Stimulated activated CD4-positive, alpha-beta T cell treated with anti-CD3 and anti-CD28 coated beads, TNF-alpha, amount 100 ng/mL, for 4 hours (primary cell): ENCODE results near the gene RAB24.
"Not testable (repeated sequence)": the region's sequence is repeated elsewhere in the genome, so short reads cannot be mapped to it uniquely, and the experiment has no call there.

Experiments
- DNase-seq, 3 experiments: peaks; one replicate each; pipeline ENCODE4 v3.0.0-alpha.2; 2020; ENCODE audit warnings: low read depth in 3 of 3

RAB24 gene

DNA sequence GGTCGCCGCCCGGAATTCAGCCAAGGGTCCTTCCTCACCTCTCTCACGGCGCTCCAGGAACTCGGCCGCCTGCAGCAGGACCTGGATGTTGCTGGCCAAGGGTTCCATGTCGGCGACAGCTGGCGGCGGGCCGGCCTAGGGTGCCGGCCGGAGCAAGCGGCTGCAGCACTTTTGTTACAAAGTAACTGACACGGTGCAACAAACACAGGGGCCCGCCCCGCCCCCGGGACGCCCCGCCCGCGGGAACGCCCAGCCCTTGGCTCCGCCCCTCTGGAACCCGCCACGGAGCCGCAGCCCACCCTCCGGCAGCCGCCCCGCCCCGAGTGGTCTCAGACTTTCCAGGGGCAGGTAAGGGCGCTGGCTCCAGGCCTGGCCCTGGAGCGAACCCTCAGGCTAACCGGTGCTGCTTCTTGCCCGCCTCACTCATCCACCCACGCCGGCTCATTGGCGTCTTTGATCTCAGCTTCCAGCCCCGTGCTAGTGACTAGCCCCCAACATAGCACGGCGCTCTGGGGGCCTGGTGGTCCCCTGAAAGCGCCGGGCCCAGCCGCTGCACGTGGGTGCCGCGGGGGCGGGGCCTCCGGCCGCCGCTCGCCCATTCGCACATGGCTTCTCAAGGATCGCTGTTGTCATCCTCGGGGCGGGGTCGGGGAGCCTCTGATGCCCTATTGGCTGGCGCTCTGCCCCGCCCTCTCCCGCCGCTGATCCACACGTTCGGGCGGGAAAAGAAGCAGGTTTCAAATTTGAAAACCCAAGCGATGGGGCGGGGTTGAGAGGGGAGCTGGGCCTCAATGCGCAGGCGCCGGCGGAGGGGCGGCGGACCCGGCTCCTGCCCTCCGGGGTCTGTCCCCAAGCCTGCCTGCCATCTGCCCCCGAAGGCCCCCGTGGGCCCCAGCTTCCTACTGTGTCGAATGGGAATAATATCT is 8.5 kb upstream of the RAB24 start, which contains the start of gene MXD3:
Gene MXD3 (minus strand): TSS at position 176 of the 926 bp plus-strand sequence. CDS start 68 bp downstream, at position 108.
- peak; percentile 84 to 92 (median 88) for DNase-seq

DNA sequence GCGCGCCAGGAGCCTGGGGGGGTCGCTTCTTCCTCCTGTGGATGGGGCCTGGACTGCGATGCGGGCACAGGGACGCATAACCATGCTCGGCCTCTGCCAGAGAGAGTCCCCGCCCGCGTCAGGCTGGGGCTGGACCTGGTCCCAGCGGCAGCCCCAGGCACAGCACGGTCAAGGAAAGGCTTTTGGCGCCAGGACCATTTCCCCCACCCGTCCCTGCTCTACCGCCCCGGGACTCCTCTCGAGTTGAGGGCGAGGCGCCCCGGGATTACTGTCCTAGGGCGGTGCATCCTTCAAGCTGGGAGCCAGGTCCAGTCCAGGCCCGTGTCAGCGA is 7.8 kb upstream of the RAB24 start:
- no peak for DNase-seq

DNA sequence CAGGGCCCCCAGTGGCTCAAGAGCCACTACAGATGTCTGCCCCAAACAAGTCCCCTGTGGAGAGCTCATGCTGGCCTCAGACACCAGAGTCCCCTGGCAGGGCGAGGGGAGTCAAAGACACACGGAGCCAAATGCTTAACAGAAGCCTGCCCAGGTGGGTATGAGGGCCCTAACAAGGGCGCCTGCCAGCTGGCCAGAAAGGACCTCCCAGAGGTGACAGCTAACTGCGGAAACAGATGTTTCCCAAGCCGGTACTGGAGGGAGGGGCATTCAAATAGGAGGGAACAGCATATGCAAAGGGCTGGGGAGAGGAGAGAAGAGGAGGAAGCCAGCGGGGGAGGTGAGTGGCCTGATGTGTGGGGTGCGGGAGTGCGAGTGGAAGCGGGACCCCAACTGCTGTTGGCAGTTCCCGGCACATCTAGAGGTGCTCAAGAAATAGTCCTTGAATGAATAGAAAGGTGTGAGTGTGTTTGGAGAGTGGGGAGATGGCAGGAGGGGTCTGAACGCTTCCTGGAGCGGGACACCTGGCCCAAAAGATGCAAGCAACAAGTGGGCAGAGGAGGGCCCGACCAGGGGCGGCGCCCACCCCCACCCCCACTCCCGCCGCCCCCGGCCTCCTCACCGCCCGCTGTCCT is 7.4 kb upstream of the RAB24 start:
- DNase-seq, result no peak

DNA sequence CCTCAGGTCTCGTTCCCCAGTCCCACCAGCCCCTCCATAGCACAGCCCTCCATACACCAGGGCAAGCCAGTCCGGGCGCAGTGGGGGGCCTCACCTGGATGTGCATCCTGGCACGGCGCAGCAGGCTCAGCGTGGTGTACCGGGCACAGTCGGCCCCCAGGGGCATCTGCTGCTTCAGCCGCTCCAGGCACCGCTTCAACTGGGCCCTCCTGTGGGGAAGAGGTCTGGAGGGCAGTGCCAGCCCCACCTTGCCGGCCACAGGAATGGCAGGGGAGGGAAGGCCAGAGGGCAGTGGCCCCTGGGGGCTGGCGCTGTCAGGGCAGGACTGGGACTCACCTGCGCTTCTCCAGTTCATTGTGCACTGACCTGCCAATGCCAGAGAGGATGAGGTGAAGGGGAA is 6.8 kb upstream of the RAB24 start:
- DNase-seq, result no peak

DNA sequence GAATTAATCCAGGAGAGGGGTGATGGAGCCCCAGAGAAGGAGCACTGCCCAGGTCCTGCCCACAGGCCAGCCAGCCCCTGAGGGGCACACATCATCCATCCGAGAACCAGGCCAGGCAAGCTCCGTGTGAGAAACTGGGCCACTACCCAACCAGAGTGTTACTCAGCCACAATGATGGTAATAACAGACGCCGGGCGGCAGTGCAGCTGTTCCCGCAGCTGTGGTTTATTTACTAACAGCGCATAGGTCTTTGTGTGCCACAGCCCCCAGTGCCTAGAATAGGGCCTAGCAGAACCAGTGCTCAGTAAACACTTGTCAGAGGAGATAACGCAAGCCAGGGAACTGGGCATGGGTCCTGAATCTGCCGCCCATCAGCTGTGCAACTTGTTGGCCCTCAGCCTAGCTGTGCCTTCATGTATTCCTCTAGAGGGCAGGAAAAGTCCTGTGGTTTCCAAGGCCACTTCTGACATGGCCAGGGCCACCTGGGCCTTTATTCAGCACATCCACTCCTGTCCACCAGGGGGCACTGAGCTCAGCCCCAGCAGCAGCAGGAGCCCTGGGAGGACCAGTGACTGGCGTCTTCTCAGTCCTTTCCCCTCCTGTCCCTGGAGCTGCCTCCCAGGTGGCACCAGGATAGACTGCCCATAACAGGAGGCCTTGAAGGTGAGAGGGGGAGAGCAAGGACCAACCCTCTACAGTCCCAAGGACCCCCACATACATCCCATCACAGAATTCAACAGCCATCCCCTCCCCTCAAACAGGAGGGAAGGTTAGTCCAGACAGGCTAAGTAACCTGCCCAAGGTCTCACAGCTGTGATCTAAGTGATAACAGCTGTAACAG is 6.1 kb upstream of the RAB24 start:
- peak in 2 of 3 experiments; percentile 49 to 53 for DNase-seq

DNA sequence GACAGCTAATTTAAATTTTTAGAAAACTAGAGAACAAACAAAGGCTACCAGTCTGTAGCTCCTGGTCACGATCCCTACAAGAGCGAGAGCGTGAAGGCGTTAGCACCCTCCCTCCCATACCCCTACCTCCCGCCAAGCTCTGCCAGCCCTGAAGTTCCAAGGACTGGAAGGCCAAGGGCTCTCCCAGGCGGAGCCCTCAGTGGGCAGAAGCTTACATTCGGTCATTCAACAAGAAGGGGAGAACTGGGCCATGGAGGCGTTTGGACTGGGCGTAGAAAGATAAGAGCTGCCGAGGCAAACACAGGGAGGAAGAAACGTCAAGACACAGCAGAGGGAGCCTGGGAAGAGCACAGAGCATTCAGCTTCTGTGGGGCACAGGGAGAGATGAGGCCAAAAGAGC is 5.2 kb upstream of the RAB24 start:
- no peak for DNase-seq

DNA sequence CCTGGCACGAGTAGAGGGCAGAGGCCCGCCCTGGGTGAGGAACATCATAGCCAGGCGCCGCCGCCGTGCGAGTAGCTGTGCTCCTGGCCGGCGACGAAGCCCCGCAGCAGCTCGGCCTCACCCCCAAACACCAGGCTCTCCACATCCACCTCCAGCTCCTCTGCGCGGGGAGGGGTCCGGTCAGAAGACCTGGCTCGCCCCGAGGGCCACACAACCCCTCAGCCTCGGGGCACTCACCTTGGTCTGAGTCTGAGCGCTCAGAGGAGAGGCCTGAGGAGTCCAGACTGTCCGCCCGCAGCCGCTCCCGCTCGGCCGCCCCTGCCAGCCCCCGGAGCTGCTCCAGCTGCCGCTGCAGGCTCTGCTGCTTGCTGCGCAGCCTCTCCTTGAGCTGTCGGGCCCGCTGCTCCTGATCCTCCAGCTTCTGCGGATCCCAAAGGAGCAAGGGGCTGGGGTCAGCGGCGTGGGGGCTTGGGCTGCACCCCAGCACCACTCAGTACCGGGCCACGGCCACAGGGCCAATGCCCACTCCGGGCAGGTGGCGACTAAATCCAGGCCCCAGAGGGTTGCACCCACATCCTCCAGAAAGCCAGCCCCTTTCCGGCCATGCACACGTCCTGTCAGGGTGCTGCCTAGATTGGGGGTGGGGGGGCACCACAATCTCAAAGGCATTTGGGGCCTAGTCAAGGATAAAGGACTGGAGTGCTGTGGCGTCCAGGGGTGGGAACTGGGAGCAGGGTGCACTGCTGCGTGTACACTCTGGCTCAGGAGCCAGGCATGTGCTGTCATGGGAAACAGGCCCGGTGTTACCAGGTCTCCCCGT is 4.2 kb upstream of the RAB24 start:
- DNase-seq, result no peak

DNA sequence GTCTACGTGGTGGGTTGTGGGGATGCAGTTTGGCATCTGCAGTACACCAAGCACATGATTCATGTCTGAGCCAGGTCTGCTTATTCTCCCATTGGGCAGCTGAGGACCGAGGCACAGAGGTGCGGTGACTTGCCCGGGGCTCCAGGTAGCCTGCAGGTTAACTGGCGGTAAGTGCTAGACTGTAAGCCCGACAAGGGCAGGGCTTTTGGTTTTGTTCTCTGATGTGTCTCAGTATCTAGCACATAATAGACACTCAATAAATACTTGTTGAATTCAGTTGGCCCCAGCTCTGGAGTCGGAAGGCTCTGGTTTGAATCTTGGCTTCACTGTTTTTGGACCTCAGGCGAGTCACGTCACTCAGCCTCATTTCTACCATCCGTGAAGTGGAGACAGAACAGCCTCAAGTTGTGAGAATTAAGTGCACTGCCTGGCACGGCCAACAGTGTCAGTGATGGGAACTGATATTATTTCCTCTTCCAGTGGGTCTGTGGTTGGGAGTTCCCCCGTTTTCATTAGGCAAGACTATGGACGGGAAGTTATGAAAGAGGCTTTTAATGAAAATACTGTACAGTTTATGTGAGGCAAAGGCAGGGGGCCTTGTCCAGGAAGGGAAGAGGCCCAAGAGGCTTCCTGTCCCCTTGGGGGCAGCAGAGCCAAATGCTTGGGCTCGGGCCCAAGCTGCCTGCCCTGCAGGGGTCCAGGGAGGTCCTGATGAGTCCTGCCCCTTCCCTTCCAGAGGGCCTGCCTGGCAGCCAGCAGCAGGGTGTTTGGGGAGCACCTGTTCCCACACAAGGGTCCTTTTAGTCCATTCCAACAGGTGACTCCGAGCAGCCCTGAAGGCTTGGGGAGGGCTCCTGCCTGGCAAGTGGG is 3.4 kb upstream of the RAB24 start:
- DNase-seq, result no peak

DNA sequence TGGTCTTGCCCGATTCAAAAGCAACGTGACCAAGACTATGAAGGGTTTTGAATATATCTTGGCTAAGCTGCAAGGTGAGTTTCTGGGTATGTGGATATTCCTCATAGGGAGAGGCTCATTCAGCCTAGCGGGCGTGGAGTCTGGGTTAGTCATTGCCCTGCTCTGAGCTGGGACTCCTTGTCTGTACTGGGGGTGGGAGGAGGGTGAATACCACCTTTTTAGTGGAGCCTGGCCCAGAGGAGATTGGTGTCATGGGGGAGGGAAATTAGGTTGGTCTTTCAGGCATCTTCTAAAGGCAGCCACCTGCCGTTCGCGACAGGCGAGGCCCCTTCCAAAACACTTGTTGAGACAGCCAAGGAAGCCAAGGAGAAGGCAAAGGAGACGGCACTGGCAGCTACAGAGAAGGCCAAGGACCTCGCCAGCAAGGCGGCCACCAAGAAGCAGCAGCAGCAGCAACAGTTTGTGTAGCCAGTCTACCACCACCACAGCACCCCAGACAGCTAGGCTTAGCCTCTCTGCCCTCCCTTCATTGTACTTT is 2.7 kb upstream of the RAB24 start:
- DNase-seq, result not testable (repeated sequence)

DNA sequence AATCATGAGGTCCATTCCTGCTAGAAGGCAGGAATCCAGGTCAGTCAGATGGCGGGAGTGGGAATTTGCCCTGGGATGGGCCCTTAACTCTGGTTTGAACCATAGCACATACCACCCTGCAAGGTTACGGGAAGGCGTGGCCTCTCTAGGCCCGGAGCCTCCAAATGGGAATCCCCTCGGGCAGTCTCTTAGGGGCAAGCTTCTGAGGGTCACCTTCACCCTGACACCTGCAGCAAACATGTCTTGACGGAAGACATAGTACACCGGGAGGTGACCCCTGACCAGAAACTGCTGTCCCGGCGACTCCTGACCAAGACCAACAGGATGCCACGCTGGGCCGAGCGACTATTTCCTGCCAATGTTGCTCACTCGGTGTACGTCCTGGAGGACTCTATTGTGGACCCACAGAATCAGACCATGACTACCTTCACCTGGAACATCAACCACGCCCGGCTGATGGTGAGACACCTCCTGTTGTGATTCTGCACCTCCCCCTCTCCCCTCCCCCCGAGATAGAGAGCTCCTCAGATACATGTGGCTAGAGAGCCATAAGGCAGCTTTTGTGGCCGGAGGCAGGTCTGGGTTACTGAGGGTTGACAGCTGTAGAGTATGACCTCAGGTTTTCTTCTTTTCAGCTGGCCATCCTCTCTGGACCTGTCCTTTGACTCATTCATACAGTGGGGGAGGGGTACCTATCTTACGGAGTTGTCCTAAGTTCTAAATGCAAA is 1.0 kb upstream of the RAB24 start:
- DNase-seq, result no peak

DNA sequence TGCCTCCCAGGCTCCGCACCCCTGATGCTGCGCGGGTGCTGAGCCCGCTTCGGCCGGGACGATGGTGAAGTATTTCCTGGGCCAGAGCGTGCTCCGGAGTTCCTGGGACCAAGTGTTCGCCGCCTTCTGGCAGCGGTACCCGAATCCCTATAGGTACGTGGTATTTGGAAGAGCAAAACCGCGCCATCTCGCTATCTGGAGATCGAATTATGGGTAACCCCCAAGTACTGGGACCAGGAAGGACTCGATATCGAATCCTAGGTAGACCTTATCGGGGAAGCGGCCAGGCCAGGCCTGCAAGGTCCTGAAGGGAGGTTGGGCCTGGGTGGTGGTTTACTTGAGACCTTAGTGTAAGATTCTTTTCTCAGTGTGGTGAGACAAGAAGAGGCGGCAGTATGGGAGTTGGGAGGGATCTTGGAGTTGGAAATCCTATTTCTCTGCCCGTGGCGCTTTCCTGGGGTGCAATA is 439 bp upstream of the RAB24 start:
- DNase-seq, result no peak

DNA sequence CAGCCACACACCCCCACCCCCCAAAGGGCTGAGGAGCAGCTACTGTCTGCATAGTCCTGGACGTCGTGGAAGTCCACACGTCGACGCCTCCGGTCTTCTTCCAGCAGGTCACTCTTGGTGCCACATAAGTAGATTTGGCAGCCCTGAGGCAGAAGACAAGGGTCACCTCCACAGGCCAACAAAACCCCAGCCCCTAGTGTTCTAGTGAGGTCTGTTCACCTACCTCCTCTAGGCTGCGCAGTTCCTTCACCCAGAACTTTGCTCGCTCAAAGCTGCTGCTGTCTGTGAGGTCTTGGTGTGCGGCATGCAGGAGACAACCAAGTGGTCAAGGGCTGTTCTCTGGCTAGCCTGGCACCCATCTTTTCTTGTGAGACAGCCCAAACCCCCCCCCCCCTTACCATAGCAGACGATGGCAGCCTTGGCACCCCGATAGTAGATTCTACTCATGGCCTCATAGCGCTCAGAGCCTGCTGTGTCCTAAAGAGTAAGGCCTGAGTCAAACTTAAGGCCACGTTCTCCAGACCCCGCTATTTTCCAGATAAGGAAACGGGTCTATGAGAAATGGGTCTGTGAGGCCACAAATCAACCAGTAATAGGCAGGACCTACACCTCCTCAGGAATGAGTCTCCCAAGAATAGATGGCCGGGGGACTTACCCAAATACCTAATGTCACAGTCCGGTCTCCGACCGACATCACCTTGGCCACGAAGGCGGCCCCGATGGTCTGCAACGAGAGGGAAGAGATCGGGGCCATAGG is 987 bp downstream of the RAB24 start:
- DNase-seq, result no peak

DNA sequence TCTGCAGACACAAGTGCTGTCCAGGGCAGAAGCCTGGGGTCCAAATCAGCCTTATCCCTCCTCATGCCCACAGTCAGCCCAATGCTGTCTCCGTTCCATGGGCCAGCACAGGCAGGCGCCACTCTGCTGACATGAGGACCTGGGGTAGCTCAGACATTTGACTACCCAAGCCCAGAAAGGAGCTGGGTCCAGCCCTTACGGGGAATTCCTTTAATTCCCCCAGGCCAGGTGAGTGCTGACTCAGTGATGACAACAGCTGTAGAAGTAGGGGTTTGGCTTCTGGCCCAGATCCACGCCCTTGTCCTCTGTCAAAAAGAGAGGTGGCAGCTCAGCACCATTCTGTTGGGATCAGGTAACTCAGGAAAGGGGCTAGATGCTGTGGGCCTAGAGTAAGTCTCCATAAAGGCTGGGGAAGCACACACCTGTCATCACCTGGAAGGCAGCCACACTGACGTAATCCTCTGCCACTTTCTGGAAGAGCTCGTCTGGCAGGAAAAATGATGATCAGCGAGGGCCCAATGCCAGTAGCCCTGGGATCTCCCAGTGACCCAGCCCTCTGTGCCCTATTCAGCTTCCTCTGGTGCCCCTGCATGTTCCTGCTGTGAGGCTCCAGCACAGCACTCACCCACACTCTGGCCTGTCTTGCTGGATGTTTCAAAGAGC is 1.9 kb downstream of the RAB24 start:
- DNase-seq, result no peak

DNA sequence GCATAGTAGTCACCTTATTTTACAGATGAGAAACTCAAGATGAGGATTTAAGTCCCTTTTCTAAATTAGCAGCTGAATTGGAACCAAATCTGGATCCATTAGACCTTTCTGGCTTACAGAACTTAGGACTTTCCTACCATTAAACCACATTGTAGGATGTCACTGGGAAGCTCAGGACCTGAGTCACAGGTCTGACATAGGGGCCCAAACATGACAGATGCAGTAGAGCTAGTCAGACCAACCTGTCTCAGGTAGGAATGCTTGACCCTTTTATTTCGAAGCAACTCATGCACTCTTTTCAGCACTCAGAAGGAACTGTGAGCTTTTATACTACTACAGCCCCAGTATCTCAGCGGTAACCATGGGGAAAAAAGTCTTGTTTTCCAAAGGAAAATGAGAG is 2.6 kb downstream of the RAB24 start:
- DNase-seq, result no peak

DNA sequence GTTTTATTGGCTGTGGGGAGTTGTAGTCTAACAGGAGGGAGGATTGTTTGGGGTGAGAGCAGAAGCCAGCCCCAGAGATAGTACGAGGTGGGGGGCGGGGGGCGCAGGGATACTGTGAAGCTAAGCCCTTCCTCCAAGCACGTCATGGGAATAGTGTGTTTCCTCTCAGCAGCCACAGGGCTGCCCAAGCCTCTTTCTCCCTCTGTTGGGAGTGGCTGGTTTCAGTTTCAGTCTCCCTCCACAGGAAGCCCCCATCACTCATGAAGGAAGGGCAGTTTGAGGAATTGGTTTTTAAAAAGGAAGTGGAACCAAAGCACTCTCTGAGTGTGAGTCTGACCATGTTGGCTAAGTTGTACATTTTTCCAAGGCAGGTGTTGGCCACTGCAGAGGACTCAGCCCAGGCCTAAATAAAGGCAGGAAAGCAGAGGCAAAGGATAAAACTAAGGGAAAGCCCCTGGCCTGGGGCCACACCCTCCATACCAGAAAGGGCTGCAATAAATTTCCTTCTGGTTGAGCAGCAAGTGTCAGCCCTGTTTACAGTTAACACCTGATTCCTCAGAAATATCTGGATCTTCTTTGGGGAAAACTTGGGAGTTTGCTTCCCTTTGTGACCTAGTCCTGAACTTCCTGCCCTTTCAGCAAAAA is 3.2 kb downstream of the RAB24 start:
- DNase-seq, result peak in 2 of 3 experiments; percentile 22 to 43

DNA sequence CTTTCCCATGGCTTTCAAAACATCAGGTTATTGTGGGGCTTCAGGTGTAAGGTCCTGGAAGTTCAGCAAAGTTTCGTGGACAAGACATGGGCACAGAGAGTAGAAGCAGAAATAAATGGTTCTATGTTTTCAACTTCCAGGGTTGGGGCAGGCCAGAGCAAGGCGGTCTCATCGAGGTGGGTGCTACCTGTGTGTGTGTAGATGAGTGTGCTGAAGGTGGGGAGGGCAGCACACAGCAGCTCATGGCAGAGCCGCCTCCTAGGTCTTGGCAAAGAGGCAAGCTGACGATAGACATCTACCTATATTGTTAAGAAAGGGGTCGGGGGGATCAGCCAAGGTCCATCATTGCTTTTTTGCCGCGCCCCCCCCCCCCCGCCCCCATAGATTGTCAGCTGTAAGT is 3.8 kb downstream of the RAB24 start:
- no peak for DNase-seq

DNA sequence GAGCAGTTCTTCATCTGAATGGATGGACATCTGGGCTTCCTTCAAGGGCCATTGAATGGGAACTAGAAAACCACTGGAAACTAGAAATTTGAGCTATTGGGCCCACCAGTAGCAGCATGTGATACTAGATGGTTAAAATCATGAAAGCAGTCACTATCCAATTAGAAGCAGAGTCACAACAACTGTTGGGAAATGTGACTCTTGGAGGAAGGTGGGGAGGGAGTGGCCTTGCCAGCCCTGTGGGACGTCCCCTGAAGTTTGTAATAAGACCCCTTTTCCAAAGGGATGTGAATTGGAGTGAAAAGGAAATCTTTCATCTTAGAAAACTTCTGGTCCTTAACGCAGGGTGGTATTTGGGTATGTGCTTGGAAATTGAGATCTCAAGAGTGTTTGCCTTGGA is 5.6 kb downstream of the RAB24 start:
- DNase-seq, result no peak

DNA sequence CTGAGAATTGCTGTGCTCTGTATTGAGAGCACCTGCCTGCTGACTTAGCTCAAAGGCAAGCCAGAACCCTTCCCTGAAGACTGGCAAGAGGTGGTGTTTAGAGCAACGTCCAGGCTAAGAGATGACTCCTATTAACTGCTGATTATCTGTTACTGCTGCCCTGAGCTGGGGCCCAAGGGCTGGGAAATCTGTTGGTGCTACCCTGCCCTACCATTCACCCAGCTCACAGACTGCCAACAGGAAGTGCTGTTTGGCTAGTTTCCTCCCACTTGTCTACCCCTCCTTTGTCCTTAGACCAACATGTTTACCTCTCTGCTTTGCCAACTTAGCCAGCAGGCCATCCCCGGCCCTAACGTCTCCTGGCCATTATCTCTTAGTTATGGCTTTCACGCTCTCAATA is 6.9 kb downstream of the RAB24 start:
- no peak for DNase-seq
